HUES6 (cell line): Measurements from ENCODE around the gene MAGI1.

Experiments
- H3K27ac ChIP-seq: 2 replicates; pipeline ENCODE4 v1.7.0; 2013; ENCODE audit warnings: low read depth, mild to moderate bottlenecking, low read length, inconsistent platforms
- H3K27me3 ChIP-seq: 2 replicates; pipeline ENCODE4 v1.6.1; 2013; ENCODE audit warnings: low read length; ENCODE audit not compliant: control insufficient read depth, insufficient read depth
- H3K36me3 ChIP-seq: 2 replicates; pipeline ENCODE4 v1.6.1; 2013; ENCODE audit warnings: low read length; ENCODE audit not compliant: control insufficient read depth, insufficient read depth
- H3K4me1 ChIP-seq: 2 replicates; pipeline ENCODE4 v1.6.1; 2013; ENCODE audit warnings: low read length; ENCODE audit not compliant: control insufficient read depth, insufficient read depth
- H3K4me3 ChIP-seq: 2 replicates; pipeline ENCODE4 v1.5.1; 2013; ENCODE audit warnings: low read depth, low read length
- H3K9ac ChIP-seq: one replicate; pipeline ENCODE4 v1.6.1; 2013; ENCODE audit warnings: mild to moderate bottlenecking, low read length
- H3K9me3 ChIP-seq: 2 replicates; pipeline ENCODE4 v1.6.1; 2013; ENCODE audit warnings: low read depth, low read length; ENCODE audit not compliant: control insufficient read depth, insufficient read depth

The MAGI1 gene

DNA sequence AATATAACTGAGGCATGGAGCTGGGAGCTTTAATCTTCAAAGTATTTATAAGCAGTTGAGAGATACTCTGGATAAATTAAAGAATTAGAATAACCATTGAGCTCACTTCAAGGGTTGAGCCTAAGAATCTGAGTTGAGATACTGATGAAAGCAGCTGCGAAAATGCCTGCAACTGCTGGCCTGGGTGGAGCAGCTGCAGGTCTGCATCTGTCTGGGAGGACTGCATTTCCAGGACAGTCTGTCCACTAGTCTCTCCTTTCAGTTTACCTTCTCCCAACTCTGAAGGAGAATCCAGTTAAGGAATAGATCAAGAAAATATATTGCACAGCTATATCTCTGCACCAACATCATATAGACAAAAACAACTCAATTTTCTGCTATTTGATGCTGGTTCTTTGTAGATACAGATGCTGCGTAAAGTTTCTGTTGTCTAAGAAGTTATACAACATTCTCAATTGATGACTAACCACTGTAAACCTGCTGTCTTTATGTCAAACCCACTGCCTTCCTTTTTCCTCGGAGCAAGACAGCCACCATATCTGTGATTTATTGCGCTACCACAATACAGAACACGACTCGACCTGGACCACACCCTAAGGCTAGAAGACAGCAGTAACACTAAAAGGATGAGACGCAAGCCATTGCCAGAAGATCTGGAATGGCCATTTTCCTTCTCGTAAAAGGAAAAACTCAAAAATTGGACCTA is 245.1 kb downstream of the MAGI1 start:
- peaks cover 26% of the 10 kb centered on the region for H3K4me1 ChIP-seq
- H3K27ac ChIP-seq: no peak overlapping the region
- no peak overlapping the region for H3K9ac ChIP-seq
- no peak overlapping the region for H3K4me3 ChIP-seq
- no peaks in the 10 kb centered on the region for H3K36me3 ChIP-seq
- no peaks in the 10 kb centered on the region for H3K9me3 ChIP-seq
- no peaks in the 10 kb centered on the region for H3K27me3 ChIP-seq

GRCh38 chr3:65788461-65788860 is 250.3 kb downstream of the MAGI1 start:
- H3K36me3 ChIP-seq: no peaks in the 10 kb centered on the region
- H3K27me3 ChIP-seq: no peaks in the 10 kb centered on the region
- no peaks in the 10 kb centered on the region for H3K9me3 ChIP-seq
- no peak overlapping the region for H3K27ac ChIP-seq
- H3K4me1 ChIP-seq: peaks cover 8% of the 10 kb centered on the region; the same call in 1 of the 2 replicates
- no peak overlapping the region for H3K9ac ChIP-seq
- H3K4me3 ChIP-seq: no peak overlapping the region

DNA sequence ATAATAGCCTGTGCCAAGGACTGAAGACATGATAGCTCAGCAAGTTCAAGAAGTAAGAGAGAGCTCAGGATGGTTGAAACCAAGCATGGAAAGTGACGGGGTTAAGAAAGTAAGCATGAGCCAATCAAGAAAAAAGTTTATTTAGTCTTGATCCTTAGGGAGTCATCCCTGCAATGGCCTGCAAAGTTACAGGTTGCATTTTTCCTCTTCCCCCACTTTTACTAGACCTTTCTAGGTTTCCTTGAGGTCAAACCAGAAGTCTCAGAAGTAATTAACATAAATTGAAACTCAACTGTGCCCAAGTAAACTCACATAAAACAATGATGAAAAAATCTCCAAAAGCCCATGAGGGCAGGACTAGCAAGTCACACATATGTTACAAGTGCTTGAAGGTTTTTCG is 250.9 kb downstream of the MAGI1 start:
- Histone ChIP-seq H3K36me3 (no peaks in the 10 kb centered on the region), H3K4me3 (no peak overlapping the region), H3K9me3 (no peaks in the 10 kb centered on the region), H3K9ac (no peak overlapping the region), H3K4me1 (peaks cover 3% of the 10 kb centered on the region; the same call in 1 of the 2 replicates), H3K27ac (no peak overlapping the region), H3K27me3 (no peaks in the 10 kb centered on the region)

DNA sequence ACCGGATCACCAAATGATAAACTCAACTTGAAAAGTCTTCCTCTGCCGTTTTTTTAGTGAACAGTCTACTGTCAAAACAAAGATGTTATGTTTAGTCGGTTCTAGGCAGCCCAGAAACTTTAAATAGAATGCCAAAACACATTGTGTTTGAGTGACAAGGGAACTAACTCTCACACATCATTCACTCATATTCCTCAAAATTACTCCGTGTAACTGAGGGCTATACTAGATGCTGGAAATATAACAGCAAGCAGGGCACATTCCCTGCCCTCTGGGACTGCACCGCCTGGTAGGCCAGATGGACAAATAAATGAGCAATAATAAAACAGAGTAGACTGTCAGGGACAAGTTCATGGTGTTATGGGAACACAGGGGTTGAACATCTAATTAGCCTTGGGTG is 251.4 kb downstream of the MAGI1 start:
- Histone ChIP-seq H3K9ac (no peak overlapping the region), H3K36me3 (no peaks in the 10 kb centered on the region), H3K27ac (no peak overlapping the region), H3K9me3 (no peaks in the 10 kb centered on the region), H3K4me3 (no peak overlapping the region), H3K27me3 (no peaks in the 10 kb centered on the region), H3K4me1 (no peaks in the 10 kb centered on the region)

DNA sequence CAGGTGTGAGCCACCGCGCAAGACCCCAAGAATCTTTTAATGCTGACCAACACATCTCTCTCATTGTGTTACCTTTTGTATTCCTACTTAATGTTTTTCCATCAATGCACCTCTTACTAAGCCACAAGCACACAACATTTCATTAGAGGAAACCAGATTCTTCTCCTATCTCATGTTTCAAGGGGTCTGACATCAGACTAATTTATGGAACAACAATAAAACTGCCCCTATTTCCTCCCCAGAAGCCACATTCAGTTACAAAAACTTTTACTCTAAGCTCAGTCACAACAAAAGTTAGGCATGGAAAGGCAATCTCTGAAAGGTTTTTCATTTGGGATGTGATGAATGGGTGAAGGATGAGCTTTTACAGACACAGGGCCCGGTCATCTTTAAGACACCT is 251.8 kb downstream of the MAGI1 start:
- Histone ChIP-seq H3K9me3 (no peaks in the 10 kb centered on the region), H3K4me1 (no peaks in the 10 kb centered on the region), H3K27ac (no peak overlapping the region), H3K36me3 (no peaks in the 10 kb centered on the region), H3K9ac (no peak overlapping the region), H3K4me3 (no peak overlapping the region), H3K27me3 (no peaks in the 10 kb centered on the region)

GRCh38 chr3:65785065-65785645 is 253.6 kb downstream of the MAGI1 start:
- H3K36me3 ChIP-seq: no peaks in the 10 kb centered on the region
- no peaks in the 10 kb centered on the region for H3K4me1 ChIP-seq
- no peak overlapping the region for H3K27ac ChIP-seq
- H3K9ac ChIP-seq: no peak overlapping the region
- H3K27me3 ChIP-seq: no peaks in the 10 kb centered on the region
- H3K4me3 ChIP-seq: no peak overlapping the region
- no peaks in the 10 kb centered on the region for H3K9me3 ChIP-seq

- Histone ChIP-seq H3K27me3 (no peaks in the 10 kb centered on the region), H3K9me3 (no peaks in the 10 kb centered on the region), H3K36me3 (no peaks in the 10 kb centered on the region), H3K4me1 (no peaks in the 10 kb centered on the region), H3K4me3 (no peak overlapping the region), H3K27ac (no peak overlapping the region), H3K9ac (no peak overlapping the region)
These were observed 255.6 kb downstream of the MAGI1 start for GRCh38 chr3:65783117-65783516.

GRCh38 chr3:65781594-65781993 is 257.1 kb downstream of the MAGI1 start:
- Histone ChIP-seq H3K4me3 (no peak overlapping the region), H3K9ac (no peak overlapping the region), H3K27me3 (no peaks in the 10 kb centered on the region), H3K27ac (no peak overlapping the region), H3K4me1 (no peaks in the 10 kb centered on the region), H3K36me3 (no peaks in the 10 kb centered on the region), H3K9me3 (no peaks in the 10 kb centered on the region)

DNA sequence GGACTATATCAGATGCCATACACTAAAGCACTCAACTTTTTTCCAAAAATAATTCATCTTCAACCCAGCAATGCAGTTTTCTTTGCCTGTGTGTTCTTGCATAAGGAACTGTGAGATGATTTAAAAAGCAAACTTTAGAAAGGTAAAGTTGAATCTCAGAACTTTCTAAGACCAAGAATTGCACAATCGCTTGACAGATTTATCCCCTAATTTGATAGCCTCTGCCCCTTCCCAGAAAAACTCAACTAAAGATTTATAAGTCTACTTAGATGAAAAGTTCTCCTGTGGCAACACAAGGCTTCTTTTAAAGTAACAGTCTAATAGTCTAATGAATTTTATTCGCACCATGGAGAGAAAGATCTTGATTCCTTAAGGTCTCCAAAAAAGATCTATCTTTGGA is 259.3 kb downstream of the MAGI1 start:
- Histone ChIP-seq H3K4me3 (no peak overlapping the region), H3K9me3 (no peaks in the 10 kb centered on the region), H3K4me1 (no peaks in the 10 kb centered on the region)

GRCh38 chr3:65778968-65779367 is 259.8 kb downstream of the MAGI1 start:
- Histone ChIP-seq H3K4me1 (no peaks in the 10 kb centered on the region), H3K9ac (no peak overlapping the region), H3K27me3 (no peaks in the 10 kb centered on the region), H3K9me3 (no peaks in the 10 kb centered on the region), H3K4me3 (no peak overlapping the region), H3K36me3 (no peaks in the 10 kb centered on the region), H3K27ac (no peak overlapping the region)

More for the DNA sequence above, 259.3 kb downstream of the MAGI1 start:
- H3K36me3 ChIP-seq: no peaks in the 10 kb centered on the region
- H3K27me3 ChIP-seq: no peaks in the 10 kb centered on the region
- H3K9ac ChIP-seq: no peak overlapping the region
- H3K27ac ChIP-seq: no peak overlapping the region

- no peaks in the 10 kb centered on the region for H3K9me3 ChIP-seq
- no peaks in the 10 kb centered on the region for H3K27me3 ChIP-seq
- H3K4me3 ChIP-seq: no peak overlapping the region
- no peaks in the 10 kb centered on the region for H3K4me1 ChIP-seq
- H3K27ac ChIP-seq: no peak overlapping the region
- H3K9ac ChIP-seq: no peak overlapping the region
- no peaks in the 10 kb centered on the region for H3K36me3 ChIP-seq
These were observed 261.7 kb downstream of the MAGI1 start for GRCh38 chr3:65777050-65777449.
